ENCODE results near the gene TRPC4AP. TPM values are rescaled to one million over a fixed set of nuclear protein-coding genes. Genes with fewer than 3 reads are reported as not detected.
"Not testable (repeated sequence)": the region's sequence is repeated elsewhere in the genome, so short reads cannot be mapped to it uniquely, and the experiment has no call there.

TRPC4AP gene
- total and polyA plus RNA-seq, 8 donors, result 26.2 to 89.0 (median 52.4) TPM

- H3K27ac ChIP-seq, result peak overlapping the region in 2 of 5 donors; percentile 14 to 32
- H3K36me3 ChIP-seq, result peaks cover 0 to 16% (median 12%) of the 10 kb centered on the region in 4 donors
- no peaks in the 10 kb centered on the region for H3K9me3 ChIP-seq
- 63 to 73% (median 68%) methylated on average over 5 of the region's 5 CpGs for WGBS, 5 donors
- H3K4me3 ChIP-seq, result no peak overlapping the region
- no peak for TF ChIP-seq POLR2A (IDR thresholded peaks at IDR 0.05)
- TF ChIP-seq CTCF (IDR thresholded peaks at IDR 0.05), result no peak
- no peak for TF ChIP-seq EP300 (IDR thresholded peaks at IDR 0.05)
- TF ChIP-seq POLR2AphosphoS5 (IDR thresholded peaks at IDR 0.05), result no peak
- no peaks in the 10 kb centered on the region for H3K27me3 ChIP-seq
- no peak for DNase-seq
- peaks cover 38 to 84% (median 64%) of the 10 kb centered on the region in 4 donors for H3K4me1 ChIP-seq
- intact Hi-C loops (cut with DNase I; ENCODE audit: low total_unique reads), result no loop called here
Observed at GRCh38 chr20:35087791-35088190, 4.8 kb downstream of the TRPC4AP start.

DNA sequence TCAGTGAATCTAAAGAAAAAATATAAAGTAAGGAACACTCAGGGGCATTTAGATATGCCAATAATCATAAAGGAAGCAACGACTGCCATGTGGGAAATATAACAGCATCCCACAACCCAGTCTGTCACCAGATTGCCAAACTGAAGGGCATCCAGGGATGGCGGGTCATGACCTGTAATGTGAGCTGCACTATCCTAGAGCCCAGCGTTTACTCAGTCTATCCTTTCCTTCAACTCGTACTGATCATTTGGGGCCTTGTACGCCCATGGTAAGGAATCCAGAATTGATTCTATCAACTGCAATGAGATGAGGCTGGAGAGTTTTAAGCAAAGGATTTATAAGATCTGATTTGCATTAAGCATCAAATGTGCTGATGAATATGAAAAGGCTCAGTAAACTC, 5.3 kb downstream of the TRPC4AP start:
- TF ChIP-seq EP300 (IDR thresholded peaks at IDR 0.05), result no peak
- TF ChIP-seq CTCF (IDR thresholded peaks at IDR 0.05), result no peak
- no peak for TF ChIP-seq POLR2AphosphoS5 (IDR thresholded peaks at IDR 0.05)
- no peak for TF ChIP-seq POLR2A (IDR thresholded peaks at IDR 0.05)
- no peaks in the 10 kb centered on the region for H3K9me3 ChIP-seq
- H3K27ac ChIP-seq, result peak overlapping the region in 1 of 5 donors; percentile 14
- intact Hi-C loops (cut with DNase I; ENCODE audit: low total_unique reads), result no loop called here
- no peaks in the 10 kb centered on the region for H3K27me3 ChIP-seq
- no peak for DNase-seq
- WGBS, 5 donors, result 76 to 83% (median 78%) methylated on average over 5 of the region's 5 CpGs
- peaks cover 0 to 16% (median 12%) of the 10 kb centered on the region in 4 donors for H3K36me3 ChIP-seq
- H3K4me1 ChIP-seq, result peaks cover 38 to 88% (median 64%) of the 10 kb centered on the region in 4 donors
- no peak overlapping the region for H3K4me3 ChIP-seq

- WGBS, 5 donors, result 82 to 90% (median 85%) methylated on average over 11 of the region's 11 CpGs
- peak overlapping the region in 4 of 5 donors; percentile 23 to 49 (median 34) for H3K27ac ChIP-seq
- peaks cover 31 to 92% (median 57%) of the 10 kb centered on the region in 4 donors for H3K4me1 ChIP-seq
- TF ChIP-seq POLR2AphosphoS5 (IDR thresholded peaks at IDR 0.05), result no peak
- no peak for TF ChIP-seq CTCF (IDR thresholded peaks at IDR 0.05)
- no peak for TF ChIP-seq EP300 (IDR thresholded peaks at IDR 0.05)
- no peak for TF ChIP-seq POLR2A (IDR thresholded peaks at IDR 0.05)
- DNase-seq, result no peak
- H3K4me3 ChIP-seq, result no peak overlapping the region
- peaks cover 0 to 16% (median 12%) of the 10 kb centered on the region in 4 donors for H3K36me3 ChIP-seq
- no peaks in the 10 kb centered on the region for H3K27me3 ChIP-seq
- intact Hi-C loops (cut with DNase I; ENCODE audit: low total_unique reads), result no loop called here
- H3K9me3 ChIP-seq, result no peaks in the 10 kb centered on the region
Observed at GRCh38 chr20:35085477-35086225, 7.0 kb downstream of the TRPC4AP start.

GRCh38 chr20:35084998-35085397, 7.6 kb downstream of the TRPC4AP start:
- peak overlapping the region in 4 of 5 donors; percentile 23 to 49 (median 34) for H3K27ac ChIP-seq

DNA sequence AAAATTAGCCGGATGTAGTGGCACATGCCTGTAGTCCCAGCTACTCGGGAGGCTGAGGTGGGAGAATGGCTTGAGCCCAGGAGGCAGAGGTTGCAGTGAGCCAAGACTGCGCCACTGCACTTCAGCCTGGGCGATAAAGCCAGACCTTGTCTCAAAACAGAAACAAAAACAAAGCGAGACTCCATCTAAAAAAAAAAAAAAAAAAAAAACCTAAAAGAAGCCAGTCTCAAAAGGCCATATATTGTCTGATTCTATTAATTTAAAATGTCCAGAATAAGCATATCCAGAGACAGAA, 12.3 kb downstream of the TRPC4AP start:
- H3K9me3 ChIP-seq; intact Hi-C loops (cut with DNase I; ENCODE audit: low total_unique reads); H3K27ac ChIP-seq; DNase-seq; H3K4me3 ChIP-seq; H3K27me3 ChIP-seq: not testable (repeated sequence)
- Histone ChIP-seq H3K4me1 (peaks cover 4 to 61% (median 28%) of the 10 kb centered on the region in 4 donors), H3K36me3 (peaks cover 16 to 34% (median 29%) of the 10 kb centered on the region in 4 donors)
- 57 to 78% (median 68%) methylated on average over 5 of the region's 5 CpGs for WGBS, 5 donors

More at GRCh38 chr20:35084998-35085397, 7.6 kb downstream of the TRPC4AP start:
- 32 to 60% (median 49%) methylated on average over 3 of the region's 3 CpGs for WGBS, 5 donors
- H3K27me3 ChIP-seq, result no peaks in the 10 kb centered on the region
- H3K4me1 ChIP-seq, result peaks cover 26 to 92% (median 53%) of the 10 kb centered on the region in 4 donors
- peaks cover 0 to 16% (median 12%) of the 10 kb centered on the region in 4 donors for H3K36me3 ChIP-seq
- DNase-seq, result peak in 1 of 2 donors; percentile 34
- intact Hi-C loops (cut with DNase I; ENCODE audit: low total_unique reads), result no loop called here
- TF ChIP-seq POLR2A (IDR thresholded peaks at IDR 0.05), result no peak
- TF ChIP-seq EP300 (IDR thresholded peaks at IDR 0.05), result no peak
- TF ChIP-seq POLR2AphosphoS5 (IDR thresholded peaks at IDR 0.05), result no peak
- no peak for TF ChIP-seq CTCF (IDR thresholded peaks at IDR 0.05)
- H3K9me3 ChIP-seq, result no peaks in the 10 kb centered on the region
- no peak overlapping the region for H3K4me3 ChIP-seq
